NCI-H524 treated with DMSO at 0.1 percent for 48 hours (cell line): Measurements from ENCODE around the gene TMEM205.
"Not testable (repeated sequence)": the region's sequence is repeated elsewhere in the genome, so short reads cannot be mapped to it uniquely, and the experiment has no call there.

Experiments used
- DNase-seq: peaks from one replicate; lab custom pipeline; 2025; lab: John Stamatoyannopoulos, UW

Gene TMEM205

GRCh38 chr19:11346104-11346940, at the start of gene TMEM205, which contains the start of gene CCDC159:
Gene TMEM205, minus strand, starts transcription at chr19:11346268. Its CDS starts 649 bp downstream, at chr19:11345619.
Gene CCDC159, plus strand, starts transcription at chr19:11346519. Its CDS starts 88 bp downstream, at chr19:11346607.
- peak; percentile 98 for DNase-seq

GRCh38 chr19:11390933-11391680, 45.0 kb upstream of the TMEM205 start:
- DNase-seq: no peak

- no peak for DNase-seq
These were observed 44.3 kb upstream of the TMEM205 start for GRCh38 chr19:11390359-11390758.

GRCh38 chr19:11387162-11388034, 41.3 kb upstream of the TMEM205 start:
- no peak for DNase-seq

- no peak for DNase-seq
These were observed 38.7 kb upstream of the TMEM205 start for GRCh38 chr19:11384778-11385129.

- DNase-seq: no peak
These were observed 37.6 kb upstream of the TMEM205 start for GRCh38 chr19:11383706-11384048.

- no peak for DNase-seq
These were observed 37.0 kb upstream of the TMEM205 start for GRCh38 chr19:11382898-11383705.

- DNase-seq: peak; percentile 93
These were observed 34.8 kb upstream of the TMEM205 start for GRCh38 chr19:11380653-11381537.

GRCh38 chr19:11379857-11380350, 33.8 kb upstream of the TMEM205 start:
- no peak for DNase-seq

- DNase-seq: not testable (repeated sequence)
These were observed 33.3 kb upstream of the TMEM205 start for GRCh38 chr19:11379269-11379845.

- DNase-seq: no peak
These were observed 32.5 kb upstream of the TMEM205 start for GRCh38 chr19:11378319-11379189.

- no peak for DNase-seq
These were observed 31.7 kb upstream of the TMEM205 start for GRCh38 chr19:11377756-11378155.

GRCh38 chr19:11377237-11377636, 31.2 kb upstream of the TMEM205 start:
- no peak for DNase-seq

- DNase-seq: no peak
These were observed 29.3 kb upstream of the TMEM205 start for GRCh38 chr19:11375143-11375948.

- peak; percentile 100 for DNase-seq
These were observed 28.5 kb upstream of the TMEM205 start, which contains the start of gene SWSAP1 for GRCh38 chr19:11374433-11375142. Gene SWSAP1, plus strand, starts transcription at chr19:11374666. Its CDS starts 15 bp downstream, at chr19:11374681.

GRCh38 chr19:11373885-11374432, 27.9 kb upstream of the TMEM205 start:
- no peak for DNase-seq
